ENCODE measurements around the gene PI4K2A.

Gene PI4K2A
- total RNA-seq = 21.8 to 49.9 reads per million in 2 donors

GRCh38 chr10:97640174-97640867, at the start of gene PI4K2A:
Gene PI4K2A (plus strand): TSS chr10:97640671. CDS start chr10:97640743, 72 bp downstream.
- DNase-seq = peak; percentile 93 to 99 (median 99)

- no peak for DNase-seq
Observed at GRCh38 chr10:97590748-97591495, 49.5 kb upstream of the PI4K2A start.

GRCh38 chr10:97593421-97593820, 47.0 kb upstream of the PI4K2A start:
- no peak for DNase-seq

- DNase-seq = no peak
Observed at GRCh38 chr10:97596101-97597082, 44.1 kb upstream of the PI4K2A start.

GRCh38 chr10:97597778-97598177, 42.7 kb upstream of the PI4K2A start:
- DNase-seq = no peak

GRCh38 chr10:97598407-97599271, 41.8 kb upstream of the PI4K2A start:
- DNase-seq = no peak

GRCh38 chr10:97599272-97599619, 41.2 kb upstream of the PI4K2A start:
- no peak for DNase-seq

GRCh38 chr10:97600616-97601015, 39.9 kb upstream of the PI4K2A start:
- DNase-seq = no peak

GRCh38 chr10:97601268-97602215, 38.9 kb upstream of the PI4K2A start:
- no peak for DNase-seq

GRCh38 chr10:97607095-97607636, 33.3 kb upstream of the PI4K2A start:
- no peak for DNase-seq

GRCh38 chr10:97608991-97609561, 31.4 kb upstream of the PI4K2A start:
- no peak for DNase-seq

- DNase-seq = no peak
Observed at GRCh38 chr10:97611473-97611872, 29.0 kb upstream of the PI4K2A start.

- peak in 1 of 5 experiments; percentile 8 for DNase-seq
Observed at GRCh38 chr10:97612386-97612785, 28.1 kb upstream of the PI4K2A start.

GRCh38 chr10:97618285-97618684, 22.2 kb upstream of the PI4K2A start:
- no peak for DNase-seq

GRCh38 chr10:97618733-97619132, 21.7 kb upstream of the PI4K2A start:
- DNase-seq = no peak

- DNase-seq = no peak
Observed at GRCh38 chr10:97623277-97623676, 17.2 kb upstream of the PI4K2A start.

- no peak for DNase-seq
Observed at GRCh38 chr10:97627731-97628130, 12.7 kb upstream of the PI4K2A start.

GRCh38 chr10:97628228-97628627, 12.2 kb upstream of the PI4K2A start:
- DNase-seq = no peak

- no peak for DNase-seq
Observed at GRCh38 chr10:97629289-97629688, 11.2 kb upstream of the PI4K2A start.

GRCh38 chr10:97631098-97631497, 9.4 kb upstream of the PI4K2A start:
- no peak for DNase-seq

All from T-helper 2 cell (primary cell).